LNCAP (cell line): ENCODE measurements around the gene SC5D.

Experiments used
- CTCF ChIP-seq: fragments of 450-650 bp; IDR thresholded peaks from 2 replicates; pipeline ENCODE4 v1.5.1; 2017; ENCODE audit warnings: mild to moderate bottlenecking

The SC5D gene

GRCh38 chr11:121321614-121322243 is 29.2 kb downstream of the SC5D start:
- TF ChIP-seq CTCF = peak; percentile 54; the same call in 1 of the 2 replicates

DNA sequence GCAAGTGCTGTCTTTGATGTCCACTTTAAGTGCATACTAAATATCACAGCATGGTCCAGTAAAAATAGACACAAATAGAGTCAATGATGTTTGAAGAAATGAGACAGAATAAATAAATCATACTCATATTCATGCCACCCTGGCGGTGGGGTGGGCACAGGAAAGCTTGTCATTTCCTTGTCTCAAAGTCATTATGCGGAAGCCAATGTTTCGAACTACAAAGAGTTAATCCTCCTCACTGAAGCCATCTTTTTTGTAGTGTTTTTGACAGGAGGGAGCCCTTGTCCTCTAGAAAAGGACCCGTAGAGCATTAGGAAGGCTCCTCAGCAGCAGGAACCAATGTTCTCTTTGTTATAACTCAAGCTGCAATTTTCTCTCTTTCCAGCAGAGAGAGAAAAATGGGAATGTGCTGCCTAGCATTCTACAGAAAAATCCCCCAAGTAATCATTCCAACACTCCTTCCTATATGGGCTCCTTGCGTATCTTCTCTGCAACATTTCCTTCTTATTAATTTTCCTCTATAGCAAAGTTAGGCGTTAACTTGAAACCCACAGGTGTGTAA is 30.6 kb downstream of the SC5D start:
- no peak for TF ChIP-seq CTCF

DNA sequence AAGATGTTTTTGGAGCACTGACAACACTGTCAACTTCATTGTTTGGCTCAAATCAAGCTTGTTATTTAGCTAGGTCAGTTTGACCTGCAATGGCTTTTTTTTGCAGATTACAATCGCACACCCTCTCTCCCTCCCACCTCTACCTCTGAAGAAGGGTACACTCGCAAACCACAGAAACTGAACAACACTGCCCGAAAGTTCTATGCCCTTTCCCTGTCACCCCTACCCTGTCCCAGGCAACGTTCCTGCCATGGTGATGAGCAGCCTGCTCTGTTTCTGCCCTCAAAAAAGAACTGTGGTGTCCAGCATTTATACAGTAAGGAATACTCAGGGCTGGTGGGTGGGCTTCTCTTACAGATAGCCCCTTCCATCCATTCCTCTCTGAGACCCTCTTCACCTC is 33.7 kb downstream of the SC5D start:
- no peak for TF ChIP-seq CTCF

DNA sequence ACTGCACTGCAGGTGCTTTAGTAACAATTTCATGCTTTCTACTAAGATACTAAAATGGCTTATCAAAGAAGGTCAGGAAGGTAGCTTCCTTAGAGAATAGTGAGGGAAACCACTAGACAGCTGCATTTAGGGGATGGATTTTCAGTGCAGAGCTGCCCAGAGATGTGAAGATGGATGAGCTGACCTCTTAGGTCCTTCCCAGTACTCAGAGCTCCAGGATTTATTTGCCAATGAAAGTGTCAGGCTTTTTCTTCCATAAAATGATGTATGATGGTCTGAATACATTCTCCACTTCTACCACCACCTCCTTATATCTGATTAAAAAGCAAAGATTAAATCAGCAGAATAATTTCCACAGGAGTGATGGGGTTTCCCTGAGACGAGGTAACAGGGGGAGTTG is 35.0 kb downstream of the SC5D start:
- TF ChIP-seq CTCF = no peak

DNA sequence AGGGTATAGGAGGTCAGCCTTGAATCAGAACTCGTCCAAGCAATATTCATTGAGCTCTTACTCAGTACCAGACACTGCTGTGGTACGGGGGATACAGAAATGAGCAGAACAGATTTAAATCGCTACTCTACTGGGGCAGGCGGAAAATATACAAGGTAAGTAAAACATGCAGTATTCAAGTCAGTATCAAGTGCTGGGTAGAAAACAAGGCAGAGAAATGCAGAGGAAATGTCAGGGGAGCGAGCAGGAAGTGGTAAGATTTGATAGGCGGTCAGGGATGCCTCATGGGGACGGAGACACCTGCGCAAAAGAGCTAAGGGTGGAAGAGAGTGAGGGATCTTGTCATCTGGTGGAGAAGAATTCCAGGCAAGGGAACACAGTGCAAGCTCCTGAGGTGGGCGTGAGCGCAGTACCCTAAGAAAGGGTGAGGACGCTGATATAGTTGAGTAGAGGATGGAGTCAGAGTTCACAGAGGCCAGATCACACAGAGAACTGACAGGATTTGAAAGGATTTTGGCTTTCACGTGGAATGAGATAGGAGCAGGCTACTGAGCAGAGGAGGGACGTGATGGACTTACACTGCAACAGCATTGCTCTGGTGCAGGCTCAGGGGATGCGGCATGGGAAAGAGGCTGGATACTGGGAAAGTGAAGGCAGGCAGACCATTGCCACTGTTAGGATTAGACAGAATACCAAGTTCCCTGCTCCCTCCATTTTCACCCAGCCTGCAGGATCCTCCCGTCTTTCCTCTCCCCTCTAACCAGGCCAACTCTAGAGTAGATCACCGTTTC is 35.8 kb downstream of the SC5D start:
- no peak for TF ChIP-seq CTCF

GRCh38 chr11:121328967-121329679 is 36.6 kb downstream of the SC5D start:
- no peak for TF ChIP-seq CTCF

DNA sequence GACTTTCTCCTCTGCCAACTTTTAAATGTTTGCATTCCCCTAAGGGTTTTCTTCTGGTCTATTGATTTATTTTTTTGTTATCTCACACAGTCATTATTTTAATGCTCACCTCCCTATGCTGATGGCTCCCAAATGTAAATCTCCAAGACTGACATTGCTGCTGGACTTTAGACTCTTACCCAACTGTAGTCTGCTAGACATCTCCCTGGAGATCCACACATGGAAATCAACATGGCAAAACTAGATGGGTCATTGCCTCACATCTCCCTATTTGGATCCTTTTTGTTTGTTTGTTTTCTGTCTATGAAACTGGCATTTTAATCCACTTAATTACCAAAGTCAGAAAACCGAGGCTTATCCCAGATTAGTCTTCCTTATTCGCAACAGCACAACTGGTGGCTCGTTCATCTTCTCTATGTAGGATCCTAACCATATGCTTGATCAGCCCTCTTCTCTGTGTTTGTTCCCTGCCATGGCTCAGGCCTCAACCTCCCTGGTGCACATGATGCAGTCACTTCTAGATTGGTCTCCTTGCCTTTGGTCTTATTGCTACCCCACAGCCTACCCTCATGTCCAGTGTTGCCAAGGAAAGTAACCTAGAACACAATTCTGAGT is 37.3 kb downstream of the SC5D start:
- TF ChIP-seq CTCF = no peak
